Thyroid gland (tissue), 4 donors: Measurements from ENCODE around the gene BTF3. TPM values are rescaled to one million over a fixed set of nuclear protein-coding genes. Genes with fewer than 3 reads are reported as not detected.

Experiments used
- DNase-seq, 2 donors: peaks; one replicate each; pipeline ENCODE4 v3.0.0-alpha.2; 2019
- H3K27ac ChIP-seq, 3 donors: fragments of 200-600 bp; sonication (generic); 1 replicate in 2 of 3; 2 replicates in 1 of 3; pipeline ENCODE4 v1.5.1; 2016 to 2019; ENCODE audit warnings: mild to moderate bottlenecking in 1 of 3, moderate library complexity in 1 of 3
- H3K27me3 ChIP-seq: fragments of 200-600 bp; sonication (generic); one replicate; pipeline ENCODE4 v1.5.1; 2019
- H3K36me3 ChIP-seq, 2 donors: fragments of 200-600 bp; sonication (generic); one replicate each; pipeline ENCODE4 v1.5.1; 2016 to 2019
- H3K4me1 ChIP-seq, 2 donors: fragments of 200-600 bp; sonication (generic); one replicate each; pipeline ENCODE4 v1.5.1; 2017 to 2019
- H3K4me3 ChIP-seq, 3 donors: fragments of 200-600 bp; sonication (generic); replicated peaks in 1 of 3; 1 replicate in 2 of 3; 2 replicates in 1 of 3; pipeline ENCODE4 v1.5.1; 2016; ENCODE audit warnings: mild to moderate bottlenecking in 1 of 3
- H3K9me3 ChIP-seq: fragments of 200-600 bp; sonication (generic); one replicate; pipeline ENCODE4 v1.5.1; 2017
- POLR2A ChIP-seq, 2 donors: fragments of 450-650 bp; IDR thresholded peaks; one replicate each; pipeline ENCODE4 v1.6.1; 2017; ENCODE audit warnings: antibody characterized with exemption in 2 of 2, mild to moderate bottlenecking in 2 of 2, moderate library complexity in 1 of 2
- WGBS, 2 donors: methylation state at CpG; one replicate each; pipeline ENCODE4 v1.1.5; 2017; 5-methylcytosine and 5-hydroxymethylcytosine counted together
- intact Hi-C: fragments of 100-400 bp; cut with DNase I; formaldehyde crosslinking; loops from one replicate; pipeline ENCODE4 v1.15.1; 2023
- total RNA-seq, 4 donors: library from RNA; depleted of rRNA; stranded (reverse); fragments of >200 nt; gene quantifications; one replicate each; pipeline ENCODE4 v1.2.3, GENCODE V29; 2016
- TF ChIP-seq, protein P1 (sequence below), 6 experiments: fragments of 200-600 bp in 3 of 6; fragments of 450-650 bp in 3 of 6; sonication (generic) in 3 of 6; IDR thresholded peaks; one replicate each; pipeline ENCODE4 v1.5.1; 2016 to 2019; ENCODE audit warnings: antibody characterized with exemption in 6 of 6, mild to moderate bottlenecking in 2 of 6, inconsistent platforms in 1 of 6, moderate library complexity in 1 of 6

Gene BTF3
- total RNA-seq, 4 donors from 2014 or later: 413 to 784 (median 546) TPM

DNA sequence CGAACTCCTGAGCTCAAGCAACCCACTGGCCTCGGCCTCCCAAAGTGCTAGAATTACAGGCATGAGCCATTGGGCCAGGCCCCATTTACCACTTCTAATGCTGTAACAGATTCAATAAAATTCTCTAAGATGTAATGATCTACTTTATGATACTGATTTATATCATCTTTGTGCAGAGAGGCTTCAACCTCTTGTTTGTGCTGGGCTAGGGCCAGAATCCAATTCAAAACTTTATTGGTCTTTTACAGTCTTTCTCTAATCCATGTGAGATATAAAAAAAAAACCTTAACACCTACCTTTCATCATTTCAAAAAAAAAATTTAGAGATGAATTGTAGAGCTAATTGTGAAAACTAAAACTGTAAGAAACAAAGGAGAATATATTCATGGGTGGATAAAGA is 8.2 kb upstream of the BTF3 start:
- Histone ChIP-seq H3K36me3 (no peaks in the 10 kb centered on the region), H3K4me1 (no peaks in the 10 kb centered on the region), H3K27me3 (no peaks in the 10 kb centered on the region), H3K9me3 (no peaks in the 10 kb centered on the region), H3K27ac (no peak overlapping the region), H3K4me3 (no peak overlapping the region)
- 79 to 92% methylated on average over 2 of the region's 2 CpGs for WGBS, 2 donors
- DNase-seq: no peak
- intact Hi-C loops: no loop called here
- TF ChIP-seq POLR2A (IDR thresholded peaks at IDR 0.05): no peak
- TF ChIP-seq, protein P1, sequence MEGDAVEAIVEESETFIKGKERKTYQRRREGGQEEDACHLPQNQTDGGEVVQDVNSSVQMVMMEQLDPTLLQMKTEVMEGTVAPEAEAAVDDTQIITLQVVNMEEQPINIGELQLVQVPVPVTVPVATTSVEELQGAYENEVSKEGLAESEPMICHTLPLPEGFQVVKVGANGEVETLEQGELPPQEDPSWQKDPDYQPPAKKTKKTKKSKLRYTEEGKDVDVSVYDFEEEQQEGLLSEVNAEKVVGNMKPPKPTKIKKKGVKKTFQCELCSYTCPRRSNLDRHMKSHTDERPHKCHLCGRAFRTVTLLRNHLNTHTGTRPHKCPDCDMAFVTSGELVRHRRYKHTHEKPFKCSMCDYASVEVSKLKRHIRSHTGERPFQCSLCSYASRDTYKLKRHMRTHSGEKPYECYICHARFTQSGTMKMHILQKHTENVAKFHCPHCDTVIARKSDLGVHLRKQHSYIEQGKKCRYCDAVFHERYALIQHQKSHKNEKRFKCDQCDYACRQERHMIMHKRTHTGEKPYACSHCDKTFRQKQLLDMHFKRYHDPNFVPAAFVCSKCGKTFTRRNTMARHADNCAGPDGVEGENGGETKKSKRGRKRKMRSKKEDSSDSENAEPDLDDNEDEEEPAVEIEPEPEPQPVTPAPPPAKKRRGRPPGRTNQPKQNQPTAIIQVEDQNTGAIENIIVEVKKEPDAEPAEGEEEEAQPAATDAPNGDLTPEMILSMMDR (IDR thresholded peaks at IDR 0.05): no peak

DNA sequence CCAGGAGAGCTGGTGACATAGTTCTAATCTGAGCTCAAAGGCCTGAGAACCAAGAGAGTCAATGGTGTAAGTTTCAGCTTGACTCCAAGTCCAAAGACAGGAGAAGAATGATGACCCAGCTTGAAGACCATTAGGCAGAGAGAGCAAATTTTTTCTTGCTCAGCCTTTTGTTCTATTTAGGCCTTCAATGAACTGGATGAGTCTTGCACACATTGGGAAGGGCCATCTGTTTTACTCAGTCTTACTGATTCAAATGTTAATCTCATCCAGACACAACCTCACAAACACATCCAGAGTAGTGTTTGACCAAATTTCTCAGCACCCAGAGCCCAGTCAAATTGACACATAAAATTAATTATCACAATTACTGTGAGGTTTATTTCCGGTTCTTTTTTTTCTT is 7.1 kb upstream of the BTF3 start:
- Histone ChIP-seq H3K27me3 (no peaks in the 10 kb centered on the region), H3K36me3 (no peaks in the 10 kb centered on the region), H3K27ac (no peak overlapping the region), H3K4me1 (no peaks in the 10 kb centered on the region), H3K9me3 (no peaks in the 10 kb centered on the region), H3K4me3 (no peak overlapping the region)
- 87% methylated on average over 1 of the region's 1 CpG for WGBS, 2 donors
- no peak for DNase-seq
- intact Hi-C loops: no loop called here
- TF ChIP-seq, protein P1 (IDR thresholded peaks at IDR 0.05): no peak
- no peak for TF ChIP-seq POLR2A (IDR thresholded peaks at IDR 0.05)

DNA sequence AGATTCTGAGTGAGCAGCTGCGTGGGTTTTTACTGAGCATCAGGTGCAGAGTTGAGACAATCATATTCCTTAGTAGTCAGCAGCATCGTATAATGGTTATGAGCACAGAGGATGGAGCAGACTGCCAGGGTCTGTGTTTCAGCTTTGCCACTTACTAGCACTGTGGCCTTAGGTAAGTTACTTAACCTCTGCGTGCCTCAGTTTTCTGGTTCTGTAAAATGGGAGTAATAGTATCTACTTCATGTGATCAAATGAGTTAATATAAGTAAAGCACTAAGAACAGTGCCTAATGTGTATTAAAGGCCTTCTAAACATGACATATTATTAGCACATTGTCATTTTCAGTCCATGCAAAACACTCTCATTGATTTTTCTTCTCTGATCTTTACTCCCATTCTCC is 4.8 kb upstream of the BTF3 start:
- Histone ChIP-seq H3K27me3 (no peaks in the 10 kb centered on the region), H3K4me3 (no peak overlapping the region), H3K36me3 (no peaks in the 10 kb centered on the region), H3K4me1 (peaks cover 0 to 7% of the 10 kb centered on the region in 2 donors), H3K9me3 (no peaks in the 10 kb centered on the region), H3K27ac (no peak overlapping the region)
- WGBS, 2 donors: 80 to 87% methylated on average over 3 of the region's 3 CpGs
- TF ChIP-seq, protein P1 (IDR thresholded peaks at IDR 0.05): no peak
- TF ChIP-seq POLR2A (IDR thresholded peaks at IDR 0.05): no peak
- no peak for DNase-seq
- intact Hi-C loops: no loop called here

DNA sequence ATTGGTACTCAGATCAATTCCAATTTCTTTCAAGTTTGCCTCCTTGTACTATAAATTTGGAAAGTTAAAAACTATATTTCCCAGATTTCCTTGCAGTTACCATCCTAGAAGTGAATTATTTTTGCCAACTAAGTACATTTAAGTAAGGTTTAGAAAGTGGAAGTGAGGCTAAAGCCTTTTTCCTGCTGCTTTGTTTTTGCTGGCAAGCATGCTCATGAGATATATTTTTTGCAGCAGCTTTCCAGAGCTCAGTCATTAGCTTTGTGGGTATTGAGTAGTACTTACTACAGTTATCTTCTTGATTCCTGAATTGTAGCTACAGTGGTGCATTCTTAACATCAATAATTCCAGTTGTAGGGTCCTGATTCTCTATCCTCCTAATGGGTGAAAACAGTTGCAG is 3.5 kb upstream of the BTF3 start:
- H3K4me3 ChIP-seq: no peak overlapping the region
- no peaks in the 10 kb centered on the region for H3K36me3 ChIP-seq
- TF ChIP-seq POLR2A (IDR thresholded peaks at IDR 0.05): no peak
- TF ChIP-seq, protein P1 (IDR thresholded peaks at IDR 0.05): no peak
- H3K9me3 ChIP-seq: no peaks in the 10 kb centered on the region
- peaks cover 5 to 9% of the 10 kb centered on the region in 2 donors for H3K4me1 ChIP-seq
- no peaks in the 10 kb centered on the region for H3K27me3 ChIP-seq
- DNase-seq: no peak
- intact Hi-C loops: no loop called here
- H3K27ac ChIP-seq: no peak overlapping the region

DNA sequence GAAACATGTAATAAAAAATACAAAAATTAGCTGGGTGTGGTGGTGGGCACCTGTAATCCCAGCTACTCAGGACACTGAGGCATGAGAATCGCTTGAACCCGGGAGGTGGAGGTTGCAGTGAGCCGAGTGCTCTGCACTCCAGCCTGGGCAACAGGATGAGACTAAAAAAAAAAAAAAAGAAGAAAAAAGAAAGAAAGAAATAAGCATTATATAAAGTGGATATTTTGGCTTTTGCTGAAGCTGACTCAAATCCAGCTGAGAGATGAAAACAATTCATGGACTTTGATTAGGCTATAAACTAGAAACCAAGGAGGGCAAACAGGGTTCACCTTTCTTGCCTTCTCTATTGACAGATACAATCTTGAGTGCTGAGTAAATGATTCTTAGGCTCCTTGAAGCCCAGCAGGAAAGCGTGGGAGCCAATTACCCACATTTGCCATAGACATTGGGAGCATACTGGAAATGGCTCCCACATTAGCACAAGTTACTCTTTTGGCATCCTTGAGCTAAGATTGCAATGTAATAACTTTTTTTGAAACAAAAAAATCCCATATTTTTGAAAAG is 2.4 kb upstream of the BTF3 start:
- Histone ChIP-seq H3K27me3 (no peaks in the 10 kb centered on the region), H3K27ac (no peak overlapping the region), H3K9me3 (no peaks in the 10 kb centered on the region), H3K36me3 (no peaks in the 10 kb centered on the region), H3K4me1 (peaks cover 11 to 17% of the 10 kb centered on the region in 2 donors), H3K4me3 (no peak overlapping the region)
- 80 to 94% methylated on average over 4 of the region's 4 CpGs for WGBS, 2 donors
- intact Hi-C loops: no loop called here
- no peak for TF ChIP-seq POLR2A (IDR thresholded peaks at IDR 0.05)
- TF ChIP-seq, protein P1 (IDR thresholded peaks at IDR 0.05): no peak
- DNase-seq: no peak
